Fibroblast of the aortic adventitia (primary cell): Measurements from ENCODE around the gene LTA. TPM values are rescaled to one million over a fixed set of nuclear protein-coding genes. Genes with fewer than 3 reads are reported as not detected.

ENCODE experiments used
- DNase-seq: peaks from one replicate; pipeline ENCODE4 v3.0.0-alpha.2; 2010; ENCODE audit warnings: low read depth
- H3K4me3 ChIP-seq: 2 replicates; pipeline ENCODE4 v1.5.1; 2011; ENCODE audit warnings: low read depth, mild to moderate bottlenecking, control low read depth, low read length, moderate library complexity
- small RNA-seq: library from RNA; depleted of rRNA; stranded (forward); fragments of <200 nt; gene quantifications from one replicate; pipeline ENCODE3, GENCODE V24; 2012
- total RNA-seq: library from RNA; depleted of rRNA; stranded (reverse); fragments of >200 nt; gene quantifications from 2 replicates; pipeline ENCODE4 v1.2.3, GENCODE V29; 2012; ENCODE audit warnings: low replicate concordance
- TF ChIP-seq, protein P1 (sequence below): IDR thresholded peaks from 2 replicates; pipeline ENCODE4 v1.5.1; 2011; ENCODE audit warnings: mild to moderate bottlenecking, low read length, control low read depth, inconsistent platforms; ENCODE audit not compliant: insufficient read depth

Gene LTA
- total RNA-seq, 1 donor, result not detected

DNA sequence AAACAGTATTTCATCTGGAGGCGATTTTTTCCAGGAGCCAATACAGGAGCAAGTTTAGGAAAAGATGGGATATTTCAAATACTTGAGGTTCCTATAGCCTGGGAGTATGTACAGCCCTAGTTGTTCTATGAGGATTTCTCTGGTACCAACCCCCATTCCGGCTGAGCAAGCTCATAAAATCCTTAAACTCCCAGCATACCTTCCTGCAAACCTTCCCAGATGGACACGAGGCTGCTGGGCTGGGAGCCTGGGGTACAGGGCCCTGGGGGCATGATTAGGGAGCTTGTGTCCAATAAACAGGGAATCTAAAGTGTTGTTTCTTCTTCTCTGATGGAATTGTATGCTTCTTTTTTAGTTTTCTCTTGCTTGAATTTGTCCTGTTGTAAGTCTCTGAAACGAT lies 49.9 kb downstream of the LTA start:
- peak; percentile 22 for DNase-seq
- TF ChIP-seq, protein P1, sequence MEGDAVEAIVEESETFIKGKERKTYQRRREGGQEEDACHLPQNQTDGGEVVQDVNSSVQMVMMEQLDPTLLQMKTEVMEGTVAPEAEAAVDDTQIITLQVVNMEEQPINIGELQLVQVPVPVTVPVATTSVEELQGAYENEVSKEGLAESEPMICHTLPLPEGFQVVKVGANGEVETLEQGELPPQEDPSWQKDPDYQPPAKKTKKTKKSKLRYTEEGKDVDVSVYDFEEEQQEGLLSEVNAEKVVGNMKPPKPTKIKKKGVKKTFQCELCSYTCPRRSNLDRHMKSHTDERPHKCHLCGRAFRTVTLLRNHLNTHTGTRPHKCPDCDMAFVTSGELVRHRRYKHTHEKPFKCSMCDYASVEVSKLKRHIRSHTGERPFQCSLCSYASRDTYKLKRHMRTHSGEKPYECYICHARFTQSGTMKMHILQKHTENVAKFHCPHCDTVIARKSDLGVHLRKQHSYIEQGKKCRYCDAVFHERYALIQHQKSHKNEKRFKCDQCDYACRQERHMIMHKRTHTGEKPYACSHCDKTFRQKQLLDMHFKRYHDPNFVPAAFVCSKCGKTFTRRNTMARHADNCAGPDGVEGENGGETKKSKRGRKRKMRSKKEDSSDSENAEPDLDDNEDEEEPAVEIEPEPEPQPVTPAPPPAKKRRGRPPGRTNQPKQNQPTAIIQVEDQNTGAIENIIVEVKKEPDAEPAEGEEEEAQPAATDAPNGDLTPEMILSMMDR, result no peak
- H3K4me3 ChIP-seq, result peak overlapping the region; percentile 93

DNA sequence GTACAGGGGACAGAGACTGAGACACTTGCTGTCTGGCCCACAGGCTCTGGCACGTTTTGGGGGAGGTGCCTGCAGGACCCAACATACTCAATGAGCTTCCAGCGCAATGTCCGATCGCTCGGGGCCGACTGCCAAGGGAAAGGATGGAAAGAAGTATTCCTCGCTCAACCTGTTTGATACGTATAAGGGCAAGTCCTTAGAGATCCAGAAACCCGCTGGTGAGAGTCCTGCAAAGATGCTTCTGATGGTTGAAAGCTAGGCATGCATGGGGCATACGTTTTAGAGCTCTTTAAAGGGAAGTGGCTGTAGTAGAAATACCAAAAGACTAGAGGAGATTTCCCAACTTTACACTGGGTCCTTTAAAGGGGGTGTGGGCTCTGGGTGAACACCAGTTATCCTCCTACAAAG lies 50.6 kb downstream of the LTA start:
- no peak for DNase-seq
- TF ChIP-seq, protein P1, result no peak
- H3K4me3 ChIP-seq, result peak overlapping the region; percentile 93

Small RNA genes within 50 kb of the gene (small RNA-seq; reads per million reads assigned to genes)
- gene SNORA38 (114 reads per million, percentile 98 among the genes with 10 or more reads in this experiment), gene SNORD117 (838 reads per million, percentile 99 among the genes with 10 or more reads in this experiment), gene SNORD84 (not detected), gene UQCRHP1 (not detected)

Other genes with a start within 250 kb of the LTA start
- 52.0 and 84.2 TPM in 2 replicates for gene HLA-B, start 215.1 kb upstream of the LTA start, total RNA-seq
- gene MICA, start 168.7 kb upstream of the LTA start, total RNA-seq, result 12.7 and 13.3 TPM in 2 replicates
- 3.4 and 16.6 TPM in 2 replicates for gene MICB, start 74.1 kb upstream of the LTA start, total RNA-seq
- not detected in 2 replicates for gene MCCD1, start 43.3 kb upstream of the LTA start, total RNA-seq
- gene DDX39B, start 30.3 kb upstream of the LTA start, total RNA-seq, result 197 and 290 TPM in 2 replicates
- gene ATP6V1G2, start 25.7 kb upstream of the LTA start, total RNA-seq, result 3.8 and 6.7 TPM in 2 replicates
- 20.0 and 48.7 TPM in 2 replicates for gene NFKBIL1, start 24.7 kb upstream of the LTA start, total RNA-seq
- gene TNF, start 3.3 kb downstream of the LTA start, total RNA-seq, result not detected in 2 replicates
- gene LTB, start 10.1 kb downstream of the LTA start, total RNA-seq, result not detected in 2 replicates
- gene LST1, start 14.0 kb downstream of the LTA start, total RNA-seq, result not detected in 2 replicates
- gene NCR3, start 20.7 kb downstream of the LTA start, total RNA-seq, result not detected in 2 replicates
- gene AIF1, start 42.9 kb downstream of the LTA start, total RNA-seq, result not detected in 2 replicates
- 24.0 and 68.0 TPM in 2 replicates for gene PRRC2A, start 48.4 kb downstream of the LTA start, total RNA-seq
- gene BAG6, start 80.4 kb downstream of the LTA start, total RNA-seq, result 109 and 161 TPM in 2 replicates
- gene APOM, start 83.6 kb downstream of the LTA start, total RNA-seq, result 2.0 TPM in 1 of 2 replicates, not detected in the other
- 18.4 and 26.3 TPM in 2 replicates for gene C6orf47, start 88.5 kb downstream of the LTA start, total RNA-seq
- 19.9 and 69.8 TPM in 2 replicates for gene GPANK1, start 92.7 kb downstream of the LTA start, total RNA-seq
- 134 and 214 TPM in 2 replicates for gene CSNK2B, start 93.8 kb downstream of the LTA start, total RNA-seq
- gene LY6G5B, start 97.7 kb downstream of the LTA start, total RNA-seq, result 2.8 and 4.5 TPM in 2 replicates
- 1.1 TPM in 1 of 2 replicates, not detected in the other for gene LY6G5C, start 108.8 kb downstream of the LTA start, total RNA-seq
- 23.5 and 27.1 TPM in 2 replicates for gene ABHD16A, start 131.0 kb downstream of the LTA start, total RNA-seq
- not detected in 2 replicates for gene LY6G6F, start 134.6 kb downstream of the LTA start, total RNA-seq
- not detected in 2 replicates for gene LY6G6D, start 143.1 kb downstream of the LTA start, total RNA-seq
- gene LY6G6C, start 149.5 kb downstream of the LTA start, total RNA-seq, result not detected in 2 replicates
- not detected in 2 replicates for gene MPIG6B, start 151.1 kb downstream of the LTA start, total RNA-seq
- gene DDAH2, start 157.0 kb downstream of the LTA start, total RNA-seq, result 70.5 and 223 TPM in 2 replicates
- 174 and 576 TPM in 2 replicates for gene CLIC1, start 164.2 kb downstream of the LTA start, total RNA-seq
- 3.1 and 23.0 TPM in 2 replicates for gene MSH5, start 167.7 kb downstream of the LTA start, total RNA-seq
- gene SAPCD1, start 190.4 kb downstream of the LTA start, total RNA-seq, result 0.90 and 6.2 TPM in 2 replicates
- 0.36 and 0.90 TPM in 2 replicates for gene VWA7, start 205.0 kb downstream of the LTA start, total RNA-seq
- gene VARS1, start 223.5 kb downstream of the LTA start, total RNA-seq, result 19.6 and 68.8 TPM in 2 replicates
- gene LSM2, start 234.7 kb downstream of the LTA start, total RNA-seq, result 49.5 and 88.3 TPM in 2 replicates
- 1.4 and 2.4 TPM in 2 replicates for gene HSPA1L, start 243.0 kb downstream of the LTA start, total RNA-seq
- 52.8 and 76.9 TPM in 2 replicates for gene HSPA1A, start 243.3 kb downstream of the LTA start, total RNA-seq